ENCODE results near the gene RGS1. TPM values are rescaled to one million over a fixed set of nuclear protein-coding genes. Genes with fewer than 3 reads are reported as not detected.

Gene RGS1
- total RNA-seq: under 0.01 TPM in 1 of 2 replicates, not detected in the other

GRCh38 chr1:192575499-192576189 lies at the start of gene RGS1:
RGS1 (plus strand) TSS chr1:192575773; CDS start chr1:192575793, 20 bp downstream.

Other genes with a start within 250 kb of the RGS1 start
- not detected in 2 replicates for gene RGS13, start 60.4 kb downstream of the RGS1 start, total RNA-seq
- 48.5 and 76.1 TPM in 2 replicates for gene RGS2, start 233.3 kb downstream of the RGS1 start, total RNA-seq